Stimulated activated CD4-positive, alpha-beta T cell treated with anti-CD3 and anti-CD28 coated beads, Interleukin-12 subunit alpha, Interleukin-12 subunit beta, amount 100 ng/mL, for 24 hours (primary cell): Measurements from ENCODE around the gene SP140L.
A peak's percentile ranks its signal among the peaks of the same experiment; 100 is the strongest.
"Not testable (repeated sequence)": the region's sequence is repeated elsewhere in the genome, so short reads cannot be mapped to it uniquely, and the experiment has no call there.

Experiments used
- DNase-seq, 2 experiments: peaks; one replicate each; pipeline ENCODE4 v3.0.0-alpha.2; 2020; ENCODE audit warnings: low read depth in 2 of 2

Gene SP140L

DNA sequence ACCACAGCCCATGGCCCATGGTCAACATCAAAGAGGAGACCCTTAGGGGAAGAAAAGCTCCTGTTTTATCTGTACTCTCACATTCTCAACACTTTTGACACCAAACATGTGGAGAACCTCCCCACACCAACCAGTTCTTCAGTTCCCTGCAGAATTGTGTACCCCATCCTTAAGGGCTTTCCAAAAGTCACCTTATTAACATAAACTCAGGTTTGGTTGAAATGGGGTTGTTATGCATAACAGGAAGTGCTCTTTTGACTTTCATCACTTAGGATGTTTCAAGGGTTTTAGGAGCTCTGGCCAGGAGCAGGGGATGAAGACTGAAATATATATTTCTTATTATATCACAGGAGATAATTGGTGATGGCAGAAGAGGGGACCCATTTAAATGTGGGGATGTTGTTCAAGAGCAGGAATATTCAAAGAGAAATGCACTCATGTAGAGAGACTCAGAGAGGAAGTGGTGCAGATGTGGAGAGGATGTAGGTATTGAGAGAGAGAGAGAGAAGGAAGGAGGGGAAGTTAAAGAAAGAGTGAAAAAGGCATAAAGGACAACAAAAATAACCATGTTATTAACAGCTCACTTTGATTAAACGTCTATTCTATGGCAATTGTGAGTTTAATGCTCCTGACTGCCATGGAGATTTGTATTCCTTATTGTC is 35.2 kb downstream of the SP140L start:
- DNase-seq = no peak

GRCh38 chr2:230382108-230382507 is 55.1 kb downstream of the SP140L start:
- DNase-seq = no peak

DNA sequence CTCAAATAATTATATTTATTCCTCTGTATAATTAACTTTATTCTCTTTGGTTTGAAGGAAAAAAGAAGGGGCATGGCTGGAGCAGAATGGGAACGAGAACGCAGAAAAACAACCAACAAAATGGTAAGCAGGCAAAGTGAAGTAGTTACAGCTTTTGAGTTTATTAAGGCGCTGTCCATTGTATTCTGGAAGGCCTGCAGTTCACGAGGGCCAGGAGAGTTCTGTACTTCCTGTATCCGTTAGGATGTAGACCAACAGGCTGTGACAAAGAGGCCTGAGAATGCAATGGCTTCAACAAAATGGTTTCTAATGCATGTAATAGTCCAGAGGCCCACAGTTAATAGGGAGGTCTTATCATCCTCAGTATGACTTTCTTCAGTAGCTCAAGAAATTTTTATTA is 56.5 kb downstream of the SP140L start:
- DNase-seq = no peak

DNA sequence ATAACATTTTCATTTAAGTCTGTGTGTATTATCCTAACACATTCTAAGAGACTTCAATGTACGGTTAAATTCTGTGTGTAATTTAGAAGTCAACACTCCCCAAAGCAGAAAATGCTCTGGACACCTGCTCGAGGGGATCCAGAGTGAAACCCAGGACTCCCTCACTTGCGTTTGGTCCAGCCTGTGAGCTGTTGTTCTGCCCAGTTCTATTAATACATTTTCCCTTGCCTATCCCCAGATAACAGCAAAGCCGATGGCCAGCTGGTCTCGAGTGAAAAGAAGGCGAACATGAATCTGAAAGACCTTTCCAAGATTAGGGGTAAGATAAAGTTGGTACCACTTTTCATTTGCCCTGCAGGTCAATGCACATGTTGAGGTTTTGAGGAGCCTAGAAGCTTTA is 58.0 kb downstream of the SP140L start:
- no peak for DNase-seq

DNA sequence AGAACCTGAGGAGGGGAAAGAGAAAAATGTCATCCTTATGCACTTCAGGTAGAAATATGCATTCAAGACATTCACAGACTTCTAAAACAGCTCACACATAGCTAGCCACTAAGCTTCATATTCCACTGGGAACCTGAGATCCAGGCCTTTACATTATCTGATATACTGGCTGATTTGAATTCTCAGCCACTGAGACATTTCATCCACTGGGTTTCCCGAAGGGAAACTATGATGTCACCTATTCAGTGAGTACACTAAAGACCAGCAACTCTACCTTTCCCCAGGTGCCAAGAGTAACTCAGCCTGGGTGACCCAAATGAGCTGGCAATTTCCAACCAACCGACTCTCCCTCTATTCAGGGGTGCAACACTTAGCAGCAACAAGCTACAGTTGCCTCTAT is 67.3 kb downstream of the SP140L start:
- no peak for DNase-seq

- not testable (repeated sequence) for DNase-seq
These were observed 71.7 kb downstream of the SP140L start for GRCh38 chr2:230398698-230399097.

DNA sequence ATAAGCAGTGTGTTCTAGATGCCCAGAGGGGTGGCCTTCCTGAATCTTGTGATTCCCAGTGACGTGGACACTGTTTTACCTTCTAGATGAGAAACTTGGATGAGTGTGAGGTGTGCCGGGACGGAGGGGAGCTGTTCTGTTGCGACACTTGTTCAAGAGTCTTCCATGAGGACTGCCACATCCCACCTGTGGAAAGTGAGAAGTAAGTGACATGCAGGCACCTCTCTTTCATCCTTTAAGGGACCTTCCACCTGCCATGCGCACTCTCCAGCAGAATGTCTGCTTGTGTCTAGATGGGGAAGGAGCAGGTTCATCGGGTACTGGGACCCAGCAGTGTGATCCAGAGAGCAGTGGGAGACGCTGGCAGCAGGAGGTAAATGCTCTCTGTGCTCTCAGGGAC is 73.0 kb downstream of the SP140L start:
- DNase-seq = no peak

- DNase-seq = no peak
These were observed 73.5 kb downstream of the SP140L start for GRCh38 chr2:230400454-230400853.

DNA sequence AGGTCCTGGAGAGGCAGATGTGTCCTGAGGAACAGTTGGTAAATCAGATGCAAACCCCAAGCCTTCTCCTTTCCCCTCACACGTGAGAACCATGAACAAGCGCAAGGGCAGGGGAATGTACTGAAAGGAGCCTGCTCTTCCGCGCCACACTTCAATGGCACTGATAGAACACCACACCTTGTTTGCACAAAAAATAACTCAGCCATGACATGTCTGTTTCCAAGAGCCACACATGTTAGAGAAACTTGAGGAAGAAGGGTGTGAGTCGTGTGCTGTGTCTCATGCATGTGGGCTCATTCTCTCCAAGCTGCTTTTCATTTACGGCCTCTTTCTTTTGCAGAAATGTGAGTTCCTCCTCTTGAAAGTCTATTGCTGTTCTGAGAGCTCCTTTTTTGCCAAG is 74.0 kb downstream of the SP140L start:
- DNase-seq = not testable (repeated sequence)

GRCh38 chr2:230403746-230404145 is 76.8 kb downstream of the SP140L start:
- DNase-seq = no peak

- no peak for DNase-seq
These were observed 78.8 kb downstream of the SP140L start for GRCh38 chr2:230405824-230406223.

- DNase-seq = no peak
These were observed 81.3 kb downstream of the SP140L start for GRCh38 chr2:230408244-230408842.

DNA sequence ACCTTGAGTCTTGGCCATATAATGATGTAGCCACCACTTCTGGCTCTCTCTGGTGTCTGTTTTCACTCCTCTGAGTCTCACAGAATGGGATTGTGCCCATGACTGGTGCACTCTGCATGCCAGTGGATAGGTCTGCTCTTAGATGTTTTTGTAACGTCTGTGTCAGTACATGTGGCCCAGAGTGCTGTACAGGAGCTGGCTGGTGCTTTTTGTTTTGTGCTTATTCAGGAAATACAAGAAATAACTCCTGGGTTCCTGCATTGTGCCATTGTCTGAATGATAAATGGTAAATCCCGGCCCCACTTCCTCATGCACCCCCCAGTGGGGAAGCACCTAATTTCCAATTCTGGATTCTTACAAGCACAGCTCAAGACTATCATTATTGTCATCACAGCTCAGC is 82.3 kb downstream of the SP140L start:
- DNase-seq = not testable (repeated sequence)

- DNase-seq = no peak
These were observed 83.3 kb downstream of the SP140L start for GRCh38 chr2:230410263-230410662.

GRCh38 chr2:230410861-230411569 is 84.0 kb downstream of the SP140L start:
- DNase-seq = no peak

- DNase-seq = peak in 1 of 2 experiments; percentile 47
These were observed 84.8 kb downstream of the SP140L start for GRCh38 chr2:230411570-230412370.

GRCh38 chr2:230412371-230412711 is 85.3 kb downstream of the SP140L start:
- no peak for DNase-seq

- DNase-seq = no peak
These were observed 85.9 kb downstream of the SP140L start for GRCh38 chr2:230412846-230413245.

GRCh38 chr2:230413479-230413878 is 86.5 kb downstream of the SP140L start:
- no peak for DNase-seq

DNA sequence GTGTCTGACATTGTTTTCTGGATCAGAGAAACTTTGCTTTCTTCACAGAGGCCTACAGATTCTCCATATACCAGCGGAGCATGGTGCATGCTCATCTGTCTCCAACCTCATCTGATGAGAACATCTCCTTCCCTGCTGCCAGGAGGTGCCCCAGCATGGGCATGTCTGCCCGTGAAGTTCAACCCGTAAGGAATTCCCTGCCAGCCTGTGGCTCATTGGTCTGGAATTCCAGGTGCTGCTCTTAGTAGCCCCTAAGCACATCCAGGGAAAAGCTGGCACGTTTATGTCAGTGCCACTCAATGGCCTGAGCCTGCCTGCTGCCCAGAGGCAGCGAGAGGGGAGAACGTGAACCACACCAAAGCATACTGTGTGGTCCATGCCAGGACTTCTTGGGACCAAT is 87.3 kb downstream of the SP140L start:
- DNase-seq = no peak

GRCh38 chr2:230416061-230416721 is 89.2 kb downstream of the SP140L start, which contains the start of gene SP100:
Gene SP100, plus strand, starts transcription at chr2:230416201. Its CDS starts 96 bp downstream, at chr2:230416297.
- peak; percentile 42 to 69 for DNase-seq

- no peak for DNase-seq
These were observed 90.4 kb downstream of the SP140L start for GRCh38 chr2:230417436-230417835.
